GM23338 (cell line): ENCODE measurements around the gene IFNE. TPM values are rescaled to one million over a fixed set of nuclear protein-coding genes. Genes with fewer than 3 reads are reported as not detected.

Source experiments
- ATAC-seq: fragments of 200-7000 bp; cut with Tn5 transposase; 3 replicates; pipeline ENCODE4 v1.9.1; 2020
- DNase-seq: peaks from one replicate; pipeline ENCODE4 v3.0.0-alpha.2; 2015; ENCODE audit warnings: low spot score
- H2AFZ ChIP-seq: fragments of 200-600 bp; sonication (generic); 2 replicates; pipeline ENCODE4 v1.8.0; 2016; ENCODE audit warnings: antibody characterized with exemption, mild to moderate bottlenecking, moderate library complexity
- H3F3A ChIP-seq: fragments of 200-600 bp; sonication (generic); replicated peaks from 2 replicates; pipeline ENCODE4 v1.8.0; 2017; ENCODE audit warnings: antibody characterized with exemption, mixed run types, low read depth
- H3K27ac ChIP-seq: fragments of 200-600 bp; sonication (generic); 2 replicates; pipeline ENCODE4 v1.6.1; 2016; ENCODE audit warnings: low read depth
- H3K27me3 ChIP-seq: fragments of 200-600 bp; sonication (generic); 2 replicates; pipeline ENCODE4 v1.8.0; 2016; ENCODE audit warnings: mild to moderate bottlenecking, mixed run types, moderate library complexity; ENCODE audit not compliant: insufficient read depth
- H3K36me3 ChIP-seq: fragments of 200-600 bp; sonication (generic); 2 replicates; pipeline ENCODE4 v1.8.0; 2016; ENCODE audit warnings: mild to moderate bottlenecking; ENCODE audit not compliant: insufficient read depth
- H3K4me1 ChIP-seq: fragments of 200-600 bp; sonication (generic); 2 replicates; pipeline ENCODE4 v1.8.0; 2016; ENCODE audit warnings: mild to moderate bottlenecking, moderate library complexity; ENCODE audit not compliant: insufficient read depth
- H3K4me2 ChIP-seq: fragments of 200-600 bp; sonication (generic); 2 replicates; pipeline ENCODE4 v1.7.1; 2017; ENCODE audit warnings: mixed run types
- H3K4me3 ChIP-seq: fragments of 200-600 bp; sonication (generic); 2 replicates; pipeline ENCODE4 v1.6.1; 2016; ENCODE audit warnings: mixed run types
- H3K79me2 ChIP-seq: fragments of 200-600 bp; sonication (generic); replicated peaks from 2 replicates; pipeline ENCODE4 v1.8.0; 2017; ENCODE audit warnings: mild to moderate bottlenecking; ENCODE audit not compliant: insufficient read depth
- H3K9me2 ChIP-seq: fragments of 200-600 bp; sonication (generic); 2 replicates; pipeline ENCODE4 v1.8.0; 2017; ENCODE audit not compliant: insufficient read depth
- H4K20me1 ChIP-seq: fragments of 200-600 bp; sonication (generic); replicated peaks from 2 replicates; pipeline ENCODE4 v1.8.0; 2017; ENCODE audit warnings: mild to moderate bottlenecking; ENCODE audit not compliant: insufficient read depth
- H3K27ac Mint-ChIP-seq: 2 replicates; pipeline ENCODE4 v1.8.0; 2020; ENCODE audit warnings: inconsistent platforms, mild to moderate bottlenecking, moderate library complexity, mixed read lengths
- H3K27me3 Mint-ChIP-seq: 3 replicates; pipeline ENCODE4 v1.8.0; 2022; ENCODE audit warnings: low read depth, mild to moderate bottlenecking, moderate library complexity, mixed read lengths, inconsistent platforms; ENCODE audit not compliant: insufficient read depth, poor library complexity
- H3K36me3 Mint-ChIP-seq: 3 replicates; pipeline ENCODE4 v1.8.0; 2021; ENCODE audit warnings: low read depth, mild to moderate bottlenecking, inconsistent platforms, moderate library complexity, mixed read lengths
- H3K4me1 Mint-ChIP-seq: 3 replicates; pipeline ENCODE4 v1.8.0; 2020; ENCODE audit warnings: mild to moderate bottlenecking, inconsistent platforms, mixed read lengths
- H3K4me3 Mint-ChIP-seq: 3 replicates; pipeline ENCODE4 v1.8.0; 2021; ENCODE audit warnings: moderate library complexity, mild to moderate bottlenecking, inconsistent platforms, mixed read lengths
- H3K9me3 Mint-ChIP-seq: 3 replicates; pipeline ENCODE4 v1.8.0; 2020; ENCODE audit warnings: moderate library complexity, mild to moderate bottlenecking, inconsistent platforms, mixed read lengths
- CREB1 ChIP-seq: fragments of 250-450 bp; sonication (Bioruptor Pico); IDR thresholded peaks from 2 replicates; pipeline ENCODE4 v1.5.0; 2020; ENCODE audit warnings: low read depth, mild to moderate bottlenecking, moderate library complexity
- CTCF ChIP-seq, 2 experiments: fragments of 200-600 bp in 1 of 2; sonication (generic) in 1 of 2; conservative IDR thresholded peaks; 2 replicates each; pipeline versions ENCODE4 v1.5.1 to v1.6.1; 2016 to 2017; ENCODE audit warnings: antibody characterized with exemption in 2 of 2, low read depth in 2 of 2, mild to moderate bottlenecking in 2 of 2, moderate library complexity in 1 of 2
- ETS1 ChIP-seq: IDR thresholded peaks from 2 replicates; pipeline ENCODE4 v1.6.1; 2016; ENCODE audit warnings: antibody characterized with exemption
- EZH2 ChIP-seq: fragments of 200-600 bp; sonication (generic); IDR thresholded peaks from one replicate; pipeline ENCODE4 v1.8.0; 2017; ENCODE audit warnings: antibody characterized with exemption, mild to moderate bottlenecking, low read depth; ENCODE audit not compliant: unreplicated experiment
- EZH2phosphoT487 ChIP-seq: fragments of 200-600 bp; sonication (generic); IDR thresholded peaks from one replicate; pipeline ENCODE4 v1.8.1; 2018; ENCODE audit warnings: antibody characterized with exemption; ENCODE audit not compliant: unreplicated experiment
- JUNB ChIP-seq: IDR thresholded peaks from one replicate; pipeline ENCODE4 v1.6.1; 2016; ENCODE audit warnings: antibody characterized with exemption; ENCODE audit not compliant: unreplicated experiment
- NANOG ChIP-seq: IDR thresholded peaks from 2 replicates; pipeline ENCODE4 v1.6.1; 2016; ENCODE audit warnings: antibody characterized with exemption, borderline replicate concordance
- POLR2AphosphoS5 ChIP-seq: IDR thresholded peaks from 2 replicates; pipeline ENCODE4 v1.6.1; 2016; ENCODE audit warnings: antibody characterized with exemption, low read depth
- REST ChIP-seq: IDR thresholded peaks from one replicate; pipeline ENCODE4 v1.6.1; 2018; ENCODE audit warnings: antibody characterized with exemption; ENCODE audit not compliant: unreplicated experiment
- STAT1 ChIP-seq: IDR thresholded peaks from one replicate; pipeline ENCODE4 v1.6.1; 2016; ENCODE audit warnings: antibody characterized with exemption; ENCODE audit not compliant: unreplicated experiment
- ZNF114 ChIP-seq: fragments of 250-450 bp; sonication (Bioruptor Pico); IDR thresholded peaks from 2 replicates; pipeline ENCODE4 v1.5.0; 2020; ENCODE audit warnings: mild to moderate bottlenecking, moderate library complexity
- ZNF331 ChIP-seq: fragments of 250-450 bp; sonication (Bioruptor Pico); IDR thresholded peaks from 2 replicates; pipeline ENCODE4 v1.5.0; 2020; ENCODE audit warnings: low read depth, mild to moderate bottlenecking, moderate library complexity
- ZNF462 ChIP-seq: fragments of 250-450 bp; sonication (Bioruptor Pico); IDR thresholded peaks from 2 replicates; pipeline ENCODE4 v1.5.0; 2020; ENCODE audit warnings: mild to moderate bottlenecking, moderate library complexity
- polyA plus RNA-seq: library from polyadenylated mRNA; unstranded; fragments of >200 nt; fragmentation: Nextera tagmentation; extraction: Ambion mirVana; gene quantifications from 2 replicates; pipeline ENCODE4 v1.2.1, GENCODE V29; 2016
- total RNA-seq: library from RNA; depleted of rRNA; stranded (reverse); fragments of >200 nt; shearing (Covaris generic); gene quantifications from 2 replicates; pipeline ENCODE4 v1.2.3, GENCODE V29; 2014

The IFNE gene
- total and polyA plus RNA-seq, 2 experiments from 2014 or later = 0.21 TPM; not detected in 1

GRCh38 chr9:21477466-21477865 is 4.6 kb downstream of the IFNE start:
- ATAC-seq (no peak), DNase-seq (no peak)
- Histone ChIP-seq H3K4me2 (no peak overlapping the region), H3K36me3 (no peaks in the 10 kb centered on the region), H3K4me3 (no peak overlapping the region), H2AFZ (no peak overlapping the region), H3K79me2 (no peaks in the 10 kb centered on the region), H3K27me3 (no peaks in the 10 kb centered on the region), H3K27ac (no peak overlapping the region), H3F3A (no peaks in the 10 kb centered on the region), H4K20me1 (no peaks in the 10 kb centered on the region; the same call in 1 of the 2 replicates), H3K9me2 (peaks cover 9% of the 10 kb centered on the region; the same call in 1 of the 2 replicates), H3K4me1 (no peaks in the 10 kb centered on the region)
- H3K4me3 Mint-ChIP-seq = no peak overlapping the region
- H3K9me3 Mint-ChIP-seq = no peaks in the 10 kb centered on the region
- H3K27ac Mint-ChIP-seq = no peak overlapping the region
- TF ChIP-seq ZNF114 (CRISPR knock-in tag) = no peak
- TF ChIP-seq STAT1 = no peak
- no peak for TF ChIP-seq NANOG
- no peak for TF ChIP-seq EZH2phosphoT487
- TF ChIP-seq JUNB = no peak
- TF ChIP-seq POLR2AphosphoS5 = no peak
- no peak for TF ChIP-seq EZH2
- no peak for TF ChIP-seq CTCF (conservative IDR thresholded peaks at IDR 0.05; ENCODE audit: low read depth in 2 of 2)
- no peak for TF ChIP-seq REST
- no peak for TF ChIP-seq CREB1
- no peak for TF ChIP-seq ZNF331 (CRISPR knock-in tag)
- no peak for TF ChIP-seq ZNF462 (CRISPR knock-in tag)
- no peak for TF ChIP-seq ETS1
- no peaks in the 10 kb centered on the region for H3K36me3 Mint-ChIP-seq
- no peaks in the 10 kb centered on the region for H3K4me1 Mint-ChIP-seq
- no peaks in the 10 kb centered on the region for H3K27me3 Mint-ChIP-seq
